ENCODE measurements around the gene OR51F1.
"Not testable (repeated sequence)": the region's sequence is repeated elsewhere in the genome, so short reads cannot be mapped to it uniquely, and the experiment has no call there.

Gene OR51F1, protein sequence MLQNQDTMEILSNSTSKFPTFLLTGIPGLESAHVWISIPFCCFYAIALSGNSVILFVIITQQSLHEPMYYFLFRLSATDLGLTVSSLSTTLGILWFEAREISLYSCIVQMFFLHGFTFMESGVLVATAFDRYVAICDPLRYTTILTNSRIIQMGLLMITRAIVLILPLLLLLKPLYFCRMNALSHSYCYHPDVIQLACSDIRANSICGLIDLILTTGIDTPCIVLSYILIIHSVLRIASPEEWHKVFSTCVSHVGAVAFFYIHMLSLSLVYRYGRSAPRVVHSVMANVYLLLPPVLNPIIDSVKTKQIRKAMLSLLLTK

DNA sequence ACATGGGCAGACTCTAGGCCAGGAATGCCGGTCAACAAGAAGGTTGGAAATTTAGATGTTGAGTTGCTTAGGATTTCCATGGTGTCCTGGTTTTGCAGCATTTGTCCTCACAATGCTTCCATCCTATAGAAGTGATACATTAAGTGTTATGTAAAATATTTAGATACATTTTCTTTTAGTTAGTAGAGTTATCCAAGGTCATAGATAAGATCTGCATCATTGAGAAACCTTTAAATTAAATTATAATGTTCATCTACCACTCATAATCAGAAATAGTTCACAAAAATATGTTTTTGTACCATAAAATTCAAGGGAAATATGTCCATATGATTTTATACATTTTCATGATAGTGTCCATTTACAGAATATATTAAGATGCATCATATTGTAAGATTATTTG, at the start of gene OR51F1:
Gene OR51F1 (minus strand): TSS at position 101 of the 400 bp plus-strand sequence. CDS start 0 bp downstream, at position 101.
- DNase-seq, result no peak

DNA sequence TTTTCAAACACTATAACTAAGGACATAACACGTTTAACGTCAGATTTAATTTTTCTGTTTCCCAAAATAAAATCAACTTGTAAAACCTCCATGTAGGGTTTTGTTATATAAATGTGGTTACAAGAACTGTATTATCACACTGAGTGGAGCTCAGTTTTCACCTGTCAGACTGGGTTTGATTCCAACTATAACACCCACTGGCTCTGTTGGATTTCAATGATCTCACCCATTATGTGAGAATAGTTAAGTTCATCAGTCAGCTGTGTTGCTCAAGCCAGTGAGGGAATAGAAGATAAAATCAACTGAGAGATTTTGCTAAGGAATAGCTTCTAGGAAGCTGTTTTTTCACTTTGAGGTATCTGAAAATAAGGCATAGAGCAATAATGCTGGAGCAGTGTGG, 39.5 kb upstream of the OR51F1 start:
- DNase-seq, result no peak

DNA sequence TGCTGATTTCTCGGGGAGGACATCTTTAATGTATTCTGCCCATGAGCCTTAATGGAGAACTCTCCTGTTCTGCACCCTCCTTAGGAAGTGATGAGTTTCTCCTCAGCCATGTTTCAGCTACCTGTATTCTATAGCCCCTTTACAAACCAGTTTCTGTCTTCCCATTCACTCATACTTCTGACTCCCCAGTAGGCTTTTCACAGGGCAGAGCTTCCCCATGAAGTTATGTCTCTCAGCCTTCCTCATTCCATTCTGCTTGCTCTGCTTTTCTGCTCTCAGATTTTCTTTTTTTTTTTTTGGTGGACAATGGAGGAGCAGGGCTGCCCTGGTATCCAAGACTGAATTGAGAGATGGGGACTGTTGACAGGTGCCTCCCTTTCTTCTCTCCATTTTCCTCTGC, 38.7 kb upstream of the OR51F1 start:
- DNase-seq, result no peak

DNA sequence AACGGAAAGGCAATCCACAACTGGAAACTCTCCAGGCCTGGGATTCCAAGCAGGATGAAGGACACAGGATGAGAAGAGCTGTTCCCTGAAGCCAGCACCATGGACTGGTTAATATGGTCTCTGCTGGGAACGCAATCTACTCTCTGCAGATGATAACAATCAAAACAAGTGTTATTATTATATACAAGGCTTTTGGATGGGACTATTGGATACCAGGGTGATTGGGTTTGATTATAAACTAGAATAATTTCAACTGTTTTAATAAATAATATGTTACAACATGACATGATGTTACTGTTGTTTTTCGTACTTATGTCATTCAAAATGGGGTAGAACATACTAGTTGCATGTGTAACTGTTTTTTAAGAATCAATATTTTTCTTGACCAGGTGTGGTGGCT, 34.5 kb upstream of the OR51F1 start, which contains the start of gene OR52R1:
Gene OR52R1 (minus strand): TSS at position 101 of the 400 bp plus-strand sequence. CDS start 0 bp downstream, at position 101.
- no peak for DNase-seq

DNA sequence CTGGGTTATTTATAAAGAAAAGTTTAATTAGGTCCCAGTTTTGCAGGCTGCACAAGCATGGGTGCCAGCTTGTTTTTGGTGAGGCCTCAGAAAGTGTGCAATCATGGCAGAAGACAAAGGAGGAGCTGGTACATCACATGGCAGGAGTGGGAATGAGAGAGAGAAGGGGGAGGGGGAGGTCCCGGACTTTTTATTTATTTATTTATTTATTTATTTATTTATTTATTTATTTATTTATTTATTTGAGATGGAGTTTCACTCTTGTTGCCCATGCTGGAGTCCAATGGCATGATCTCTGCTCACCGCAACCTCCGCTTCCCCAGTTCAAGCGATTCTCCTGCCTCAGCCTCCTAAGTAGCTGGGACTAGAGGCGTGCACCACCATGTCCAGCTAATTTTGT, 31.6 kb upstream of the OR51F1 start:
- DNase-seq, result not testable (repeated sequence)

DNA sequence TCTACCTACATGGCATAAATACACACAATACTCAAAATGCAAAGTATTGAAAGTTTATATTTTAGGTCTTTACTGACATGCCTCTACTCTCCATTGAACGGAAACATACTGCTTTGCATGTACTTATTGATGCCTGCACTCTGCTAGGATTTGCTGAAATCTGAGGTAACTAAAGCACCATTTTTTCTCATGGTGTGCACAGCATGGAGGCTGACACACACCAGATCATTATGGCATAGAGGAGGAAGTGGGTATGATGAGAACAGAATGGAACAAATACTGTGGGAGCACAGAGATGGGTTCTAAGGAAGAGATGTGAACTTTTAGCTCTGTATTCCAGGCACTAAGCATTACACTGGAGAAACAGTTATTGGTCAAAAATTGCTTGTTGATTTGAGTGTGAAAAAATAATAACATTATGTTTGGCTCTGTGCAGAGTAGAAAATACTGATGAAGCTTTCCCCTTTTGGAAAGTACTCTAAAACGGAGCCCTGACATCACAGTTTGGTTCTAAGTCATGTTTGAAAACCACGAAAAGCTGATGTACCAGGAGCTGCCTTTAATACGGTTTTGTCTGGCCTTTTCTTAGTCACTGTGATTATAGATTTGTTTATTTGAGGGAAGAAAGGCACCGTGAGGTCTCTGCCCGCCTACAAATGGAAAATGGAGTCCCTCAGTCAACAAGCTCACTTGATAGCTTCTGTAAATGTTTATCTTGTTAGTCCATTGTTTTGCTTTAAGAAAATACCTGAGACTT, 28.9 kb upstream of the OR51F1 start:
- DNase-seq, result no peak

DNA sequence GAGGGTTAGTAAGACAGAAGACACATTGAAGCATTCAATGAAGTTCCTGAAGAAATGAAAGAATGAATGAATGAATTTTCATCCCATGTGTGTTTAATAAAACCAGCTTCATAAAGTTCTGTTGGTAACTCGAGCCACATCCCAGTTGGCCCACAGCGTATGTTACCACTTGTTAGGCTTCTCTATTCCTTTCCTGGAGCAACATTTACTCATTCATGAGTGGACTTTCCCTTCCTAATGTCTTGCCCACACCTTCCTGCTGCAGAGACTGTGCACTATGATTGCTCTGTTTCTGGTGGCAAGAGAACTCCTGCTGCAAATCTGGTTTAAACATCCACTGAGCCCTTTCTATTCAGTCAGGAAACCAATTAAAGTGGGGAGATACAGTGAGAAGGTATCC, 27.5 kb upstream of the OR51F1 start:
- DNase-seq, result no peak

DNA sequence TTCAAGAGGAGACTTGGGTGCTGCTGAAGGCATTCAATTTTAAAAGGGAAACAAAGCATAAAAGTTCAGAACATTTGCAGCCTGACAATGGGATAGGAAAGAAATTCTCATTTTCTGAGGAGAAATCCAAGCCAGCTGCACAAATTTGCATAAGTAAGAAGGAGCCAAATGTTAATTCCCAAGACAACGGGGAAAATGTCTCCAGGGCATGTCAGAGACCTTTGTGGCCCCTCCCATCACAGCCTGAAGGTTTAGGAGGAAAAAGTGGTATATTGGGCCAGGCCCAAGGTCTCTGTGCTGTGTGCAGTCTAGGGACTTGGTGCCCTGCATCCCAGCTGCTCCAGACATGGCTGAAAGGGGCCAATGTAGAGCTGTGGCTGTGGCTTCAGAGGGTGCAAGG, 12.7 kb upstream of the OR51F1 start:
- no peak for DNase-seq

DNA sequence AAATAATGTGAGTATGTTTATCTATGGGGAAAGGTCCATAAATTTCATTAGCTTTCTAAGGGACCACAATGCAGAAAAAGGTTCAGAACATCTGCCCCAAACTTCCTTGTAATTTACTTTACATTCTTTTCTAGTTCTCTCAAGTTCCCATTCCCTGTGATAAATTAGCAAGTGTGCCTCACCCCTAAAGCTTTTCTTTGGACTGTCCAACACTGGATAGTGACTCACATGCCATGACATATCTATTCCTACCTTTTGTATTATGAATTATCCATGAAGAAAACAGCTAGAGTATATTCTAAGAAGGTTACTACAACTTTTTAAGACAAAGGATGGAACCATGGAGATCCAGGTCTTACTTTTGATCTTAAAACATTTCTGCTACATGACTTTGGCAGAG, 1.6 kb downstream of the OR51F1 start:
- DNase-seq, result no peak

DNA sequence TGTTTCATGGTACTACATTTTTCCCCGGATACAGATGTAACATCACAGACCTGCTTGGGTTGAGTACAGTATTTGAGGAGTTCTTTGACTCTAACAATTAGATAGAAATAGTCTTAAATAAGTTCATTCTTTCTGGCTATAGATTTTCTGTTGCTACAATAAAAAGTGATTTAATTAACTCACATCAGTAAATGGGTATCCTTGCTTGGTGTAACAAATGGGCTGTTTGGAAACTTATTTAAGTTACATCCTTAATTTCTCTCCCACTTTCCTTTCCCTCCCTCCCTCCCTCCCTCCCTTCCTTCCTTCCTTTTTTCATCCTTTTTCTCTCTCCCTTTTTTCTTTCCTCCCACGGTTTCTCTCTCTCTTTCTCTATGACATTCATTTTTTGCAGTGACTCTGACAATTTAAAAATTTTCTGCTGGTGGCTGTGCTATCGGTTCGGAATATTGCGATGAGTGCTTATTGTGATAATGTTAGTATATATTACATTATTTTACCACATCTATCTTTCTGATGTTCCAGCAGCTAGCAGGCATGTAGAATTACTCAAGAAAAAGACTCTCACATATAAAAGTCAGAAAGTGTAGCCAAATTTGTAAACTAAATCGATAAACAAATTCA, 3.2 kb downstream of the OR51F1 start:
- DNase-seq, result no peak

DNA sequence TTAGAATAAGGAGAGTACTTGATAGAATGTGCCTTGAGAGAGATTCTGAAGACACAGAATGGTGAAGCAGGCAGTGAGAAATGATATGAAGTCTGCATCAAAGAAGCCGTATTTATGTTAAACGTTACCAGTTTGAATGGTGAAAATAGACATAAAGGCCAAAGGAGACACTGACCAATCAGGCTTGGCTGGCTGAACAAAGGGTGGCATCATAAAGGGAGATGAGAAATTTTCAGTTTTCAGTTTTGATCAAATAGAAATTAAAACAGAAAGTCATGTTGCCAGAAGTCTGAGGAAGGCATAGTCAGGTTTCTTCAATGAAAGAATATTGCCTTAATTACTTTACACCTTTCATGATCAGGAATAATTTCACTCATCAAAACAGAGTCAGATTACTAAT, 6.6 kb downstream of the OR51F1 start:
- no peak for DNase-seq

DNA sequence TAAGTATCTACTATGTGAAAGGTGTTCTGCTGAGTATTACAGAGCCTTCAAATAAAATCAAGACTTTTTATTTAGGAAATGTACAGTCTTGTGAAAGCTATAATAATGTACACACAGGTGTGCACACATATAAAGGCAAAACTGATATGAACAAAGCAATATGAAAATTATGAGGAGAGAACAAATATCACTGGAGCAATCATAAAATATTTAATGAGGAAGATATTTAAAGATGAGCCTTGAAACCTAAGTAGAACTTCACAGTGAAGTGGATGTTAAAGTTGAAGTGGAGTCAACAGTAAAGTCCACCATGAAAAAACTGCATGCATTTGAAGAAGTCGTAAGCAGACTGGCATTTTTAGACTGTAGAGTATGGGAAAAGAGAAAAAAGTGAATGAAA, 18.5 kb downstream of the OR51F1 start:
- DNase-seq, result no peak

DNA sequence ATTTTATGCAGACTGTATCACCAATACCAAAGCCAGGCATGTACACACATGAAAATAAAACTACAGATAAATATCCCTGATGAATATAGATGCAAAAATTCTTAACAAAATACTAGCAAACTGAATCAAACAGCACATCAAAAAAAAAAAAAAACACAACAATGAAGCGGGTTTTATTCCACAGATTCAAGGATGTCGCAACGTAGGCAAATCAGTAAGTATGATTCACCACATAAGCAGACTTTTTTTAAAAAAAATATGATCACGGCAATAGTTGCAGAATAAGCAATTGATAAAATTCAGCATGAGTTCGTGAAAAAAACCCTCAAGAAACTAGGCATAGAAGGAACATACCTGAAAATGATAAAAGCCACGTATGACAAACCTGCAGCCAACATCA, 21.3 kb downstream of the OR51F1 start:
- DNase-seq, result no peak

DNA sequence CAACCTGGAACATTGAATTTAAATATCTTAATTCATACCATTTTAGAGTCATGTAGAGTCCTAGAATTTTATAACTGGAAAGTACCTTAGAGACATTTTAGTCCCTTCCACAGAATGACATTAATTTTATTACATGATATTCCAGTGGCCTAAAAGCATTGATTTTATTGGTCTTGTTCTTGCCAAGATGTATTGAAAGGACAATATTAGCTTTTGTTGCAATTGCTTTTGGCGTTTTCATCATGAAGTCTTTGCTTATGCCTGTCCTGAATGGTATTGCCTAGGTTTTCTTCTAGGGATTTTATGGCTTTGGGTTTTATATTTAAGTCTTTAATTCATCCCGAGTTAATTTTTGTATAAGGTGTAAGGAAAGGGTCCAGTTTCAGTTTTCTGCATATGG, 29.0 kb downstream of the OR51F1 start:
- DNase-seq, result no peak

DNA sequence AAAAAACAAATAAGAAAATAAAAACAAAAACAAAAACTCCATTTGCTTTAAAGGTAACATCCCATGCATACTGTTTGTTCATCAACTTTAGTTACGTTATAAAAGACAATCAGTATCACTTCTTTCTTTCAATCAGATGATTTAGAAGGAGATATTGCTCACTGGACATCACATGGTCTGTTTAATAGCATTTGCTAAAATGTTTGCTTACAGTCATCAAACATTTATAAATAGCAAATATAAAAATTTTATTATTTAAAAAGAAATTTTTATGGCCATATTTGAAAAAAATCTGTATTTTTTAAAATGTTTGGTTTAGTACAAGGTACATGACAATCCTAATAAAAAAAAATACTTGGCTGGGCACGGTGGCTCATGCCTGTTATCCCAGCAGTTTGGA, 42.6 kb downstream of the OR51F1 start:
- DNase-seq, result no peak

DNA sequence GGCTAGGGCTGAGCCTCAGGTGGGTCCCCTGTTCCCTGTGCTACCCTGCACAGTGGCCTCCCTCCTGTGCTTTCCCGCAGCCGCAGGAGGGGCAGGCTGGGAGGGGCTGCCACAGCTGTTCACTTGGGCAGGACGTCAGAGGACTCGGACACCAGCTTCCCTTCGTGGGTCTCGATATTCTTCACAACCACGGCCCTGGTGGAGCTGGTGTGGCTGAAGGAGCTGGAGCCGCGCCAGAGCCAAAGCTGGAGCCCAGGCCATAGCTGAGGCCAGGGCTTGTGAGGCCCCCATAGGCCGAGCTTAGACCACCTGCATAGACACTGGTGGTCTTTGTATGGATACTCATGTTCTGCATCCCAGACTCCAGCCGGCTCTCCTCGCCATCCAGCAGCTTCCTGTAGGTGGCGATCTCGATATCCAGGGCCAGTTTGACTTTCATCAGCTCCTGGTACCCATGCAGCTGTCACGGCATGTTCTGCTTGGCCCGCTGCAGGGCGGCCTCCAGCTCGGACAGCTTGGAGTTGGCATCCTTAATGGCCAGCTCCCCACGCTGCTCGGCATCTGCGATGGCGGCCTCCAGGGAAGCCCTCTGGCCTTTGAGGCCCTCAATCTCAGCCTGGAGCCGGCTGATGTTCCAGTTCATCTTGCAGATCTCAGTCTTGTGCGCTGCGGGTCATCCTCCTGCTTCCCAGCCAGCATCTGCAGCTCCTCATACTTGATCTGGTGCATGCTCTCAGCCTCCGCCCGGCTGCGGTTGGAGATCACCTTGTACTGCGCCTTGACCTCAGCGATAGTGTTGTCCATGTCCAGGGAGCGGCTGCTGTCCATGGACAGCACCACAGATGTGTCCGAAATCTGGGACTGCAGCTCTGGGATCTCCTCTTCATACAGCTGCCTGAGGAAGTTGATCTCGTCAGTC, 46.9 kb downstream of the OR51F1 start:
- not testable (repeated sequence) for DNase-seq

Data from activated effector memory CD4-positive, alpha-beta T cell treated with anti-CD3 and anti-CD28 coated beads, Interleukin-2, amount 50 U/mL, for 16 hours (primary cell).